22Rv1 (cell line): ENCODE data around the gene GDPD5.

ENCODE experiments used
- ZFX ChIP-seq: fragments of 450-650 bp; IDR thresholded peaks from 2 replicates; pipeline ENCODE4 v1.6.1; 2017; ENCODE audit warnings: antibody characterized with exemption, borderline replicate concordance
- TF ChIP-seq, protein P1 (sequence below): fragments of 450-650 bp; IDR thresholded peaks from 2 replicates; pipeline ENCODE4 v1.5.1; 2017; ENCODE audit warnings: mild to moderate bottlenecking

DNA sequence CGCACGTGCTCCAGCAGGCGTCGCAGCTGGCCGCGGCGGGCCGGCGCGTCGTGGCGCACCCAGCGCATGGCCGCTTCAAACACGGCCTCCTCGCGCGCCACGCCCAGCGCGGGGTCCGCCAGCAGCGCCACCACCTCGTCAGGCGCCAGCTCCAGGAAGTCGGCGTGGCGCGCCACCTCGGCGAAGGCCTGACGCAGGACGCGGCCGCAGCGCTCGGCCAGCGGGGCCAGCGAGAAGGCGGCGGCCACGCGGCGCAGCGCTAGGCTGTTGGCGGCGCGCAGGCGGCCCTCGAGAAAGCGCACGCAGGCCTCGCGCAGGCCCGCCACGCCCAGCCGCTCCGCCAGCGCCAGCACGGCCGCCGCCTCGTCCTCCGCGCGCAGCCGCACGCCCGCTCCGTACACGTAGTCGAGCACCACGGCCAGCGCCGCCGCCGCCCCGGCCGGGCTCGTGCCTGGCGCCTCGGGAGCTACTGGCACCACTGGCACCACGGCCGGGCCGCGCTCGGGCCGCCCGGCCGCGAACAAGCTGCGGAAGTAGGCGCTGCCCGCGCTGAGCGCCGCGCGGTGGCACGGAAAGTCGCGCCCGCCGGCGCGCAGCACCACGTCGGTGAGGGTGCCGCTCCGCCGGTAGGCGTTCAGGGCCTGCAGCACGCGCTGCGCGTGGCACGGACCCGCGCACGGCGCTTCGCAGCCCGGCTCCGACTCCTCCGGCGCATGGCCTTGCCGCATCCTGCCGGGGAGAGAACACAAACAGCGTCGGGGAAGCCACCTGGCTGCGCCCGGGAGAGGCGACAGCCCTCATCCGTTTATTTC, 95.6 kb downstream of the GDPD5 start:
- TF ChIP-seq, protein P1, sequence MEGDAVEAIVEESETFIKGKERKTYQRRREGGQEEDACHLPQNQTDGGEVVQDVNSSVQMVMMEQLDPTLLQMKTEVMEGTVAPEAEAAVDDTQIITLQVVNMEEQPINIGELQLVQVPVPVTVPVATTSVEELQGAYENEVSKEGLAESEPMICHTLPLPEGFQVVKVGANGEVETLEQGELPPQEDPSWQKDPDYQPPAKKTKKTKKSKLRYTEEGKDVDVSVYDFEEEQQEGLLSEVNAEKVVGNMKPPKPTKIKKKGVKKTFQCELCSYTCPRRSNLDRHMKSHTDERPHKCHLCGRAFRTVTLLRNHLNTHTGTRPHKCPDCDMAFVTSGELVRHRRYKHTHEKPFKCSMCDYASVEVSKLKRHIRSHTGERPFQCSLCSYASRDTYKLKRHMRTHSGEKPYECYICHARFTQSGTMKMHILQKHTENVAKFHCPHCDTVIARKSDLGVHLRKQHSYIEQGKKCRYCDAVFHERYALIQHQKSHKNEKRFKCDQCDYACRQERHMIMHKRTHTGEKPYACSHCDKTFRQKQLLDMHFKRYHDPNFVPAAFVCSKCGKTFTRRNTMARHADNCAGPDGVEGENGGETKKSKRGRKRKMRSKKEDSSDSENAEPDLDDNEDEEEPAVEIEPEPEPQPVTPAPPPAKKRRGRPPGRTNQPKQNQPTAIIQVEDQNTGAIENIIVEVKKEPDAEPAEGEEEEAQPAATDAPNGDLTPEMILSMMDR = peak; percentile 33
- TF ChIP-seq ZFX = no peak
